GM19438 (cell line): ENCODE data around the gene ASAP2.
"Not testable (repeated sequence)": the region's sequence is repeated elsewhere in the genome, so short reads cannot be mapped to it uniquely, and the experiment has no call there.

Experiments
- ATAC-seq: cut with Tn5 transposase; IDR thresholded peaks from one replicate; pipeline ENCODE4 v1.9.1; 2021; ENCODE audit warnings: low read depth; ENCODE audit not compliant: unreplicated experiment

The ASAP2 gene

DNA sequence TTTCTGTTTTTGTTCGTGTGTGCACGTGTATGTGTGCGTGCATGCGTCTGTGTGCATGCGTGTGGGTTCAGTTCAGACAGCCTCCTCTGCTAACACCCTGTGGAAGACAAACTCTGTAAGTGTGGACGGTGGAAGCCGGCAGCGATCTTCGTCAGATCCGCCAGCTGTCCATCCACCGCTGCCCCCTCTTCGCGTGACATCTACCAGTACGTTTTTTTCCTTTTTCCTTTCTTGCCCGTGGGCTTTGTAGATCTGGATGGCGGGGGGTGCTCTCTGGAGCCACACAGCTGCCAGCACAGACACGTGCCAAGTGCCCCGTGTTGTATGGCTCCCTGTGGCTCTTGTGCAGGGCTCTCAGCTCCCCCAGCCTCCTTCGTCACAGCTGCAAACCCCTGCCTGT lies 184.4 kb downstream of the ASAP2 start:
- no peak for ATAC-seq

DNA sequence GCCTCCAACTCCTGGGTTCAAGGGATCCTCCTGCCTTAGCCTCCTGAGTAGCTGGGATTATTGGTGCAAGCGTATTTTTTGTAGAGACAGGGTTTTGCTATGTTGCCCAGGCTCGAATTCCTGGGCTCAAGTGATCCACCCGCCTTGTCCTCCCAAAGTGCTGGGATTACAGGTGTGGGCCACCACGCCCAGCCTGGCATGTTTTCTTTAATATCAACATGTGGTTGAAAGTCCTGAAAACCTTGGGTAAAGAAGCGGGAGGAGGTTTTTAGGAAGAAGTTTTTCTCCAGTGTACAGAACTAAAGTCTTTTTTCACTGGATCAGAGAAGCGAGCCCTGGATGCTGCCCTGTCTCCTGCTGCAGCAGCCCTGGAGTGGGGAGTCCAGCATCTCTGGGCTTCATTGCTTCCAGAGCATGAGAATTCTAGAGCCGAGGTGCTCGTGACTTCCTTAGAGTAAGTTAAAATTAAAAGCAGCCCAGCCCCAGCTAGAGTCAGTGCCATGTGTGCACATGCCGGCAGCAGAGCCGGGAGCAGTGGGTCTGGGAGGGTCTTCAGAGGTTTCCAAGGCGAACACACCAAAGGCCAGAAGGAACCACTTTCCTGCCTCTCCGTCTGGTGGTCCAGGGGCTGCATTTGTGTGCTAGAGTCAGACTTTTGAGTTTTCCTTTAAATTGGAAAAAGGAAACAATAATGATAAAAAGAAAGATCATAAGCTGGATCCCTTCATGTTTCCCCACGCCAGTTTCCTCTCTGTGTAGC lies 185.5 kb downstream of the ASAP2 start:
- ATAC-seq, result no peak

DNA sequence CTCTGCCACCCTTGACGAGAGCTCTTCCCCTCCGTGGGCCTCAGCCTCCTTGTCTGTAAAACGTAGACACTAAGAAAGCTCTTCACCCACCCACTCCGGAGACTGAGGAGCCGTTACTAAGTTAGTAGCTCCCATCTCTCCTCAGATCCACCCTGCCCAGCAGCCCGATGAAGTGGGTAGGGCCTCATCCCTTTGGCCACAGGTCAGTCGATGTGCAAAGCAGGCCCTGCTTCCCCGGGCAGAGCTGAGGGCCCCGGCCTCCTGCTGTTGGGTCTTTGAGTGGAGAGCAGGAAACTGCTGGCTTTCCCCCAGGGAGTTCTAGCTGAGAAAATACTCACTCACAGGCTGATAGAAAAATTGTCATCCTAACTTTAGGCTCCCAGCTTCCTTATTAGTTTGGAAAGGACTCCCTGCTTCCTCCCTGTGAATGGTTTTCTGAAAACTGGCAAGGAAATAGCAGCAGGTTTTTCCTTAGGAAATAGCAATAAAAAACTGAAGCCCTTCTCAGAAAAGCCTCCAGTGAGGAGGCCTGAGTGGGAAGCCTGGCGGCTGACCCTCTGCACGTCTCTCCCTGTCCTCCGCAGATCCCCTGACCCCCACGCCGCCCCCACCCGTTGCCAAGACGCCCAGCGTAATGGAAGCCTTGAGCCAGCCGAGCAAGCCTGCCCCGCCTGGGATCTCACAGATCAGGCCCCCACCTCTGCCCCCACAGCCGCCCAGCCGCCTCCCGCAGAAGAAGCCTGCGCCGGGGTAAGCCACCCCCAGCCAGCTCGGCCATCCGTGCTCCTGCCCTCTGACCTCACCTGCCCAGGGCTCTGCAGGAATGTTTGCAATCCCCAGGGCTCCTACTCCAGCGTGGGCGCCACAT lies 186.5 kb downstream of the ASAP2 start:
- ATAC-seq, result no peak

- no peak for ATAC-seq
Observed at GRCh38 chr2:9394816-9395215, 188.2 kb downstream of the ASAP2 start.

GRCh38 chr2:9397201-9397600 lies 190.6 kb downstream of the ASAP2 start:
- no peak for ATAC-seq

DNA sequence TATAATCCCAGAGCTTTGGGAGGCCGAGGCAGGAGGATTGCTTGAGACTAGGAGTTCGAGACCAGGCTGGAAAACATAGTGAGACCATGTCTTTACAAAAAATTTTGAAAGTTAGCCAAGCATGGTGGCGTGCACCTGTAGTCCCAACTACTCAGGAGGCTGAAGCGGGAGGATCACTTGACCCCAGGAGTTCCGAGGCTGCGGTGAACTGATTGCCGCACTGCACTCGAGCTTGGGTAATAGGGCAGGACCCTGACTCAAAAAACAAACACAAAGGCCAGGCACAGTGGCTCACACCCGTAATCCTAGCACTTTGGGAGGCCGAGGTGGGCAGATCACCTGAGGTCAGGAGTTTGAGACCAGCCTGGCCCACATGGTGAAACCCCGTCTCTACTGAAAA lies 191.6 kb downstream of the ASAP2 start:
- not testable (repeated sequence) for ATAC-seq

DNA sequence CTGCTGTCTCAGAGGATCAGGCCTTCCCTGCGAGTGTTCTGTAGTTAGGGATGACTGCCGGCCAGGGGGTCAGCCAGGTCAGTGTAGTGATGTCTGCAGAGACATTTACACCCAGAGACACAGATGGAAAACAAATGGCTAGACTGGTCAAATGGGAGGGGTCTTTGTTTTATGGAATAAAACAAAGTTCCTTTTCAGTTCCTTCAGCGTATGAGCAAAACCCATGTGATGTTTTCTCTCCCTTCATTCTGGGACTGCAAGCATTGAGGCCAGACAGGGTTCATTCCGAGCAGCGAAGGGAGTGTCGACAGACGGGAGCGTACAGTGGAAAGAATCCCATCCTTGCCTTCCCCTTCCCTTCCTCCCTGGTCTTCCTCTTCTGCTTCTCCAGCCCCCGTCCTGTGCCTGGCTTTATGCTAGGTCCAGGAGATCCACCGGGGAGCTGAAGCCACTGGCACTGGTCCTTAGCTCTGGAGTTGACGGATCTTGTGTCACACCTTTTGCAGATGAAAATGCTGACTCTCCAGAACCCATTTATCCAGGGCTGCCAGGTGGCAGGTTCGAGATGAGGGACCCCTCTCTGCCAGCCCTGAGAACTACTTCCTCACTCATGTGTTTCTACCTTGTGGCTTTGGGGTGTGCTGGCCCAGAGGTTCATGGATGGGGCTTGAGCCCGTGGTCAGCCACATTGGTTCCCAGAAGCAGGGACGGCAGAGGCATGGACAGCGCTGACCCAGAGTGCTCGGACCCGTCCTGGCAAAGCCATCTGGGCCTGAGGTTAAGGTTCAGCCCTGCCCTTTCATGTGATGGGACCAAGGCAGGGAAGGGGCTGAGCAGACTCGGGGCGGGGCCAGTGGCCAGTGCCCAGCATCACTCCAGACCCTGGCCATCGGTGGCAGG lies 192.5 kb downstream of the ASAP2 start:
- ATAC-seq, result no peak

GRCh38 chr2:9400268-9401058 lies 193.9 kb downstream of the ASAP2 start:
- no peak for ATAC-seq

DNA sequence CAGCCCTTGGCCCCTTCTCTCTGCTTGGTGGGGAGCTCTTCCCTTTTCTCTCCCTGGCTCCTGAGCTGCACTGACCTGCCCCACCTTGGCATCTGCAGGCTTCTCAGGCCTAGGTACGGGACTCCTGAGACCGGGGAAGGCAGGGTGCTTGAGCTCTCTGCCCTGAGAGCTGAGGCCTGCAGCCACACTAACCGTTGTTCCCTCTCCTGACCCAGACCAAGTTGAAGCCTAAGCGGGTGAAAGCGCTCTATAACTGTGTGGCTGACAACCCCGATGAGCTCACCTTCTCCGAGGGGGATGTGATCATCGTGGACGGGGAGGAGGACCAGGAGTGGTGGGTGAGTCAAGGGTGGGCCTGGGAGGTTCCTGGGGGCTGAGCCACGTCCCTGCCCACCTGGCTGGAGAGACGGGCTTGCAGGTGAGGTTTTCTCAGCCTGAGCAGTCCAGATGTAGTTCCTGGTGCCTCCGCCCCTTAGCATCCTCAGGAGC lies 194.5 kb downstream of the ASAP2 start:
- ATAC-seq, result no peak

DNA sequence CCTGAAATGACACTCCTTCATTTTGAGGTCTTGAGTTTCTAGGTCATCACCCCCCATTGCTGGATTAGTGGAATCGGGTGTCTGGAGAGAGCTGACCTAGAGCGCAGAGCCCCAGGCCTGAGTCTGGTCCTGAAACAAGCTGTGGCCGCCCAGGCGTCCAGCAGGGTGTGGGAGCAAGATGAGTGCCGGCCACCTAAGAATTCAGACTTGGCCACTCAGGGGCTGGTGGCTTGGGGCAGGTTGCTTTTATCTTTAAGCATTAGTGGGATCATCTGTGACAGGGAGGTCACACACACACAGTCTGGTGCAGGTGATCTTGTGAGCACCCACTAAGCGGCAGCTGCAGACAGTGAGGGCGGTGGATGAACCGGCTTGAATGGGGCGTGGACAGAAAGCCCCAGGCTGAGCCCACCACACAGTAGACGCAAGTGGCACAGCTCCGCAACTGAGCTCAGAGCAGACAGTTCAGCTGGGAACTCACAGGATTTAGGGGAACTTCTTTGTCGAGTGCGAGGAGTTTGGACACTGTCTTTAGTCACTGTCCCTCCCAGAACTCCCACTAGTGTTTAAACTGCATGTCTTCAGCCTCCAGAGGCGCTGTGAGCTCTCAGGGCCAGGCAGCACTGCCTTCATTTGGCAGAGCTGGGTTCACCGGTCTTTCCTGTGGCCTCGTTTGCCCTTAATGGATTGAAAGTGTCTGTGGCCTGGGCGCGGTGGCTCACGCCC lies 195.2 kb downstream of the ASAP2 start:
- ATAC-seq, result no peak

DNA sequence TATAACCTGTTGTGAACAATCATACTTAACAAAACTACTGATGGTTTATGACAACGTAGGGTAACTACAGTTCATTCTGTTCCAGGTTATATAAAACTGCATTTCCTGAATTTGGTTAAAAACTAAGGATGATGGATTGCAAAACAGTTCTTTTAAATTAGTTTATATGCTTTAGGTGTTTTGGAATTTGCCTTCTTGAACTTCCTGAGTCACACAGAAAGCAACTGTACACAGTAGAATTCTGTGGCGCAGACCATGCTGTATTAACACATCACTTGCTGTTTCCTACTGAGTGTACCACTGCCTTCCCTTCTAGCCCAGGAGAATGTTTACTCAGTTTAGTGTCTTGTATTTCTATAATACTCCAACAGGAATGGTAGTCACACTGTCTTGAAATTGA lies 197.3 kb downstream of the ASAP2 start:
- ATAC-seq, result no peak

DNA sequence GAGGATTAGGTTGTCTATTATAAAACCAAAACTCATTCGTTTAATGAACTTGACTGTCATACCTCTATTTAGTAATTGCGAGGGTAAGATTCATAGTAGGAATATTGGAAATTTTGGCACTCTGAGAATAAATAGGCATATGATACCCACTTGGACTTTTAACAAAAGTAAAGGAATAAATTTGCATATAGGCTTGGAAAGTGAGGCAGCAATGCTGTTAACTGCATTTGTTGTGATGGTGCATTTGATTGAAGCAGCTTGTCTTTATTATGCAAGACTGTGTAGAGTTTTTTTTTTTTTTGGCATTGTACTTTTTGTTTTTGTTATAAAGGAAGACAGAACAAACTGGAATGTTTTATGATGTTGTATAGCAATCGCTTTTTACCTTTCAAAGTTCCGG lies 197.8 kb downstream of the ASAP2 start:
- ATAC-seq, result no peak

DNA sequence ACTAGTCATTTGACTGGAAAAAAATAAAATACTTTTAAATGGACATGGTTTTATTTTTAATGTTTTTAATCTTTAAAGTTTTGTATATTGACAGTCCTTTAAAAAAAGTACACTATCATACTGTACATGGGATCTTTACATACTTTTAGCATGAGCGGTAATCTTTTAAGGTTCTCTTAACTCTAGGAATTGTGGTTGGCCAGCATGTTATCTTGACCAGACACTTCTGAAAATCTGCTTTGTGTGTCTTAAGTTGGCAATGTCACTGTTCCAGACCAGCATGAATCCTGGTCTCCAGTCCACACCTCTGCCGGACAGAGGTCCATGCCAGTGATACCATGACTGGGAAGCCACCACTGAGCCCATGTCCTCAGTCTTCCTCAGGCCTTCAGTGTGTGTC lies 199.0 kb downstream of the ASAP2 start:
- no peak for ATAC-seq

- ATAC-seq, result no peak
Observed at GRCh38 chr2:9406529-9407362, 200.1 kb downstream of the ASAP2 start.

DNA sequence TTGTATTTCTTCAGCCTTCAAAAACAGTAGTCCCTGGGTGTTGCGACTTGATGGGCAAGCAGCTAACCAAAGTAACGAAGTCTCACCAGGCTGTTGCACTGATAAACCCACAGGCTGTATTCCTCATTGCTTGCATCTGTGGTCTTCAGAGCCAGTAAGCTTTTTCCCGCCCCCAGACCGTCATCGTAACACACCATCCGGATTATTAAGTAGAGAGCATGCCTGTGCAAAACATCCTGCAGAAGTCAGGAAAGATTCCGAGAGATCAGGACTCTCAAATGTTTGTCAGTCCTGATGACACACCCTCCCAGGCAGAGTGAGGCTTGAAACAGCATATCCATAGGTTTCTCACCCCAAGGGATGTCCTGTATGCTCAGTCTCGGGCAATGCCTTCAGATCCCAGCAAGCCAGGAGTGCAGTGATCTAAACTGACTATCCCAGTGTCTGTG lies 200.8 kb downstream of the ASAP2 start:
- no peak for ATAC-seq

DNA sequence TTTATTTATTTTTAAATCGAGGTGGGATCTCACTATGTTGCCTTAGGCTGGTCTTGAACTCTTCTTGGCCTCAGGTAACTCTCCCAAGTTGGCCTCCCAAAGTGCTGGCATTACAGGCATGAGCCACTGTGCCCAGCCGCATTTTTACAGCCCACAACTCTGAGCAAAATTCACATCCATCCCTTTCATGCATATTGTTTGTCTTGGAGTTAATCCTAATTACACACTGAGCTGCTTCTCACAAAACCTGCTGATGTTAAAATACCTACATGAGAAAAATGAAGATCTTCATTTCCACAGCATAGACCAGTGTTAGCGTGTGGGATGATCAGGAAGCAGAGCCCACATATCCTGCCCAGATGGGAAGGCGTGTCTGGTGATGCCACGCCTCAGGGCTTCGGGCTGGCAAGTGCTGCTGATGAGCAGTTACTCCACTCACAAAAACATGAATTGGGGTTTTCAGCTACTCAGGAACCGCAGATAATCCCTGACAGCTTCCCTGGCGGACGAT lies 202.1 kb downstream of the ASAP2 start:
- ATAC-seq, result no peak

DNA sequence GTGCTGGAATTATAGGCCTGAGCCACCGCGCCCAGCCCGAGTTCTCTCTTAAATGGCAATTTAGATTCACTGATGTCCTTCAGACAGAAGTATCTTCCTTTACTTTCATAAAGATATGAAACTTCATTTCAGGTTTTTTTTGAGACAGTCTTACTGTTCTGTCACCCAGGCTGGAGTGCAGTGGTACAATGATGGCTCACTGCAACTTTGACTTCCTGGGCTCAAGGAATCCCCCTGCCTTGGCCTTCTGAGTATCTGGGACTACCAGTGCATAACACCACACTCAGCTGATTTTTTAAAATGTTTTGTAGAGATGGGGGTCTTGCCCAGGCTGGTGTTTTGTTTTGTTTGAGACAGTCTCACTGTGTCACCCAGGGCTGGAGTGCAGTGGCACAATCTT lies 203.5 kb downstream of the ASAP2 start:
- no peak for ATAC-seq

DNA sequence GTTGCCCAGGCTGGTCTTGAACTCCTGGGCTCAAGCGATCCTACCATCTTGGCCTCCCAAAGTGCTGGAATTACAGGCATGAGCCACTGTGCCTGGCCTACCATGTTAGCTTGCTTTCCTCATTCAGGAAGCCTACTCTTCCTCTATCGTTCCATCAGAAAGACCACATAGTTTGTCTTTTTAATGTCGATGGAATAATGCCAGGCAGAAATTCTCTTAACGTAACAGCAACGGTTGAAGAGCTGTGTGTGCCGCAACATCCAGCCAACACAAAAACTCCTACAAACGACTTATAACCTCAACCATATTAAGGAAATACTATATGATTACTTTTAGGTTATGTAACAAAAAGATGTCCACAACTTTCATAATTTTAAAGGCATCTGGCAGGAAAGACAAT lies 206.2 kb downstream of the ASAP2 start:
- no peak for ATAC-seq
